Smooth muscle cell of the brain vasculature (primary cell): ENCODE data around the gene RNF186.
A peak's percentile ranks its signal among the peaks of the same experiment; 100 is the strongest.

ENCODE experiments used
- DNase-seq: peaks from one replicate; pipeline ENCODE4 v3.0.0-alpha.2; 2012; ENCODE audit warnings: low read depth, low spot score

Gene RNF186

DNA sequence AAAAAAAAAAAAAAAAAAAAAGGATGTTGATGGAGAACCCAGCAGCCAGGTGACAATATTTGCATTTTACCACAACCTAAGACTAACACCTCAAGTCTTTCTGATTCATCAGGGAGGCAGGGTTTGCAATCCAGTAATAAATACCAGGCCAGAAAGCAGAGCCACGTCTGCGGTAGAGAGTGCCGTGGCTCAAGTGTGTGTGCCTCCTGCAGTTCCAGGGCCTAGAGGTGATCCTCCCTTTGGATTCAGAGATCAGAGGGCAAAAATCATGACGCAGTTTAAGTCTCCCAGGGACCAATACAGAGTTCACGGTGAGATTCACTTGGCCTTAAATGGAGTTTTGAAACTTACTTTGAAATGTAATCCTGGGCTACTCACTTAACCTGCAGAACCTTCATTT lies 50.2 kb downstream of the RNF186 start:
- peak; percentile 86 for DNase-seq
